ENCODE data around the gene FOXD3.

- TF ChIP-seq TAF1 (IDR thresholded peaks at IDR 0.05; ENCODE audit: borderline replicate concordance, insufficient read depth, low read length) (no peak), SIN3A (IDR thresholded peaks at IDR 0.05; ENCODE audit: borderline replicate concordance, insufficient read depth, low read length) (no peak)
Observed at GRCh38 chr1:63294803-63295594, 27.4 kb upstream of the FOXD3 start.
